Medulla oblongata (tissue), 1 donor: ENCODE results near the gene SCAPER.

Experiments used
- DNase-seq: peaks from one replicate; pipeline ENCODE4 v3.0.0-alpha.2; 2015; ENCODE audit errors: extremely low spot score

Gene SCAPER

DNA sequence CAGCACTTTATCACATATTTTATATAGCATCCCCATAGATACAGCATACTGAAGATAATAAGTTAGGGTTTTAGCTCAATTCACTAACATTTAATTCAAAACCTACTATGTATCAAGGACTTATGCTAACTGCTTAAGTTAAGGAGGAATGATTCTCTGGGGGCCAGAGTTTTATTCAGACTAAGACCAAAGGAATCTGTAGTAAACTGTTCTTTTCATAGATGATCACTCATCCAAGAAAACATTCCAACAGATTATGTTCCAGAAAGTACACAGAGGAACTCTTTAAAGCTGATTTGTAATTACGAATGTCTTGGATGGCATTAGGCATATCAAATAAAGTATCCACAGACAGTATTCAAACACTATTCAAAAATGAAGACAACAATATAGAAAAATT lies 226.4 kb downstream of the SCAPER start:
- DNase-seq, result no peak

DNA sequence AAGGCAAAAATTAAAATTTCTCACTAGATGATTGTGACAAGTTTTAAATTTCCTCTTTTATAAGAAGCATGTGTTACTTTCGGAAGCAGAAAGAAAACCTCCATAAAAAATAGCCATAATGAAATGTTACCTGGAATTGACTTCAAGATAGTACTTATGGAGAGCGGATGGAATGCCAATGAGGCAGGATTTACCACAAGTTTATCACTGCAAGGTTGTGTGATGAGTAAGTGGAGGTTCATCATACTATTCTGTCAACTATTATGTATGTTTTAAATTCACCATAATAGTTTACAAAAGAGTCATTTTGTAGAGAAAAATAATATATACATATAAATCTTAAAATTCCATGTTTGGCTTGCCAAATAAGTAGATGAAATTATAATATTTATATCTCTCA lies 230.3 kb downstream of the SCAPER start:
- no peak for DNase-seq

DNA sequence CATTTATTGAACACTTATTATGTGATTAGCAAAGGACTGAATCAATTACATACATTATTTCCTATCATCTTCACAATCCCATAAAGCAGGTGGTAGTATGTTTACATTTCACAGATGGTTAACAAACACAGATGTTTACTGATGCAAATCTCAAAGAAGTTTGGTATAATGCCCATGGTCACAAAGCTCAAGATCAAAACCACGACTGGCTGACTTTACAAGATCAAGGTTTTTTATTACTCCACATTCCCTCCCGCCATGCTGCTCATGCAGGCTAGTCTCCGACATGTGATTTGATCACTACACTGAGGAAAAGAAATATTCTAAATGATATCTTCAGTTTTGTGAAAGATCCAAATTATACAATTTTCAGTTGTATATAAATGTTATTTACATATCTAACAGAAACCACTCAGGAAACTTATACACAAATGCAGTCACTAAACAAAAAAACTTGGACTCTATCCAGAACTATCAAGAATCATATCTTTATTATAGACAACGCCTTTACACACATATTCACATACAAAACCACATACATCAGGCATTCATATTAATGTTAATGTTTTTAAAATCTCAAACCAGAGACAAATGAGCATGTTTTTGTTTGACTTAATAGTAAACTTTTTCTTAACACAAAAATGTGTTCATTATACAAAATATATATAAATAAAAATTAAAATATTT lies 235.5 kb downstream of the SCAPER start:
- DNase-seq, result no peak

DNA sequence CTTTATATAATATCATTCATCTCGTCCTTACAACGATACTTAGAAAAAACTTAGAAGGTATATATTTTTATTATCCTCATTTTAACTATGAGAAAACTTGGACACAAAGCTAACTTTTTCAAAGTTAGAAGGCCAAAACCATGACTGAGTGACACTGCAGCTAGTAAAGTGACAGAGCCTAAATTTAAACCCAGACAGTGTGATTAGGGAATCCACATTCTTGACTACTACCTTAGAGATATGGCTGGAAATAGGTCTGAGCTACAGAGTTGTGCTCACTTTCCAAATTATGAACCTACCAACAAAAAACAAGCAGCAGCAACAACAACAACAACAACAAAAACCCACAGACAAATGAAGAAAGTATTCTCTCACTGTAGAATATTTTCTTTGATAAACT lies 236.2 kb downstream of the SCAPER start:
- DNase-seq, result no peak

DNA sequence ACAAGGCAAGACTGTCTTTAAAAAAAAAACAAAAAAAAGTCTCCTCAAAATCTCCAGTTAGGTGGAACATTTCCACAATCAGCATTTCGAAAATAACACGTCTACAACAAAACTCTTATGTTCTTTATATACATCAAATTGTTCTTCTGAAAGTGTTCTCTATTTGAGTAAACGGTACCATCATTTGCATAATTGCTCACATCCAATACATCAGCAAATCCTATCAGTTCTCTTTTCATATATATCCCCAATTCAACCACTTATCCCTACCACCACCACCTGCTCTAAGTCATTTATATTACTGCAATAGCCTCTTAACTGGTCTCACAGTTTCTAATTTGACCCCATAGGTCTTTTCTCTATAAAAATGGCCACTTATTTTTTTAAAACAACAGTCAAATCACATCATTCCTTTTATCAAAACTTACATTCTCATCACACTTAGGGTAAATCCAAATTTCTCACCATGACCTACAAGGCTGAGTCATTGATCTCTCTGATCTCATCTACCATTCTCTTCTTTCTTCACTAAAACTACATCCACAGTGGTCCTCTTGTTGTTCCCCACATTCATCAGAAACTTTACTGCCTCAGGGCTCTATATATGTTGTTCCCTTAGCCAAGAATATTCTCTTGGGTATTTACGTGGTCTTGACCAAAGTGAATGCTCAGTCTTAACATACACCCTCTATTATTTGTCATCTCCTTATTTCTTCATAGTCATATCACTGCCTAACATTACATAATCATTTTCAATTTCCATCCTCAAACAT lies 237.0 kb downstream of the SCAPER start:
- DNase-seq, result no peak

DNA sequence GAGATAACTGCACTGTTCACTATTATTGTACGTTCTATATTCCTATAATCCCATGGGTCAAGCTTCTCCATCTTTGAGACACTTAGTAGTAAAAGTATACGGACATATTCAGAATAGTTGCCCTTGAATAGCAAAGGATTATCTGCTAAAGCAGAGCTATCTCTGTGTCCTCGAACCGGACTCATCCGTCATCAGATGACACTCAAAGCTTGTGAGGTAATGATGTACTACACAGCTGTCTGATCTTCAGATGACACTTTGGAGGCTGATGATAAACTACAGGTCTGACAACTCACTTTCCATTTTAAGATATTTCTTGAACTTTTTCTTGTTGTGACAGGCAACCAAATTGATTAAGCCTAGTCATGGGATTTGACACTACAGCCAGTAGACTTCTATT lies 240.2 kb downstream of the SCAPER start:
- DNase-seq, result no peak

DNA sequence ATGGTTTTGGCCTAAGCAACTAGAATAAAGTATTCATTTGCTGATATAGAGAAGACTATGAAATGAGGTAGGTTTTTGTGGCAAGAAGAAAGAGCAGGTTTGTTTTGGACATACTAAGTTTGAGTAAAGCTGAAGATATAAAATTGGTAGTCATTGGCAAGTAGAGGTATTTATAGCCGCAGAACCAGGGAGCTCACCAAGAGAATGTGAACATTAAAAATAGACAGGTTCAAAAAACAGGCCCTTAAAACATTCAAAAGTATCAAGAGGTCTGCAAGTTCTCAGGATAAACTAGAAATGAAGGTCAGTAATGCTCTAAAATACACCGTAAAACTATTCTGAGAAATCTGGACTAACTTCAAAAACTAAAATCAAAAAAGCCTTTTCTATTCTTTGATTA lies 240.7 kb downstream of the SCAPER start:
- no peak for DNase-seq

DNA sequence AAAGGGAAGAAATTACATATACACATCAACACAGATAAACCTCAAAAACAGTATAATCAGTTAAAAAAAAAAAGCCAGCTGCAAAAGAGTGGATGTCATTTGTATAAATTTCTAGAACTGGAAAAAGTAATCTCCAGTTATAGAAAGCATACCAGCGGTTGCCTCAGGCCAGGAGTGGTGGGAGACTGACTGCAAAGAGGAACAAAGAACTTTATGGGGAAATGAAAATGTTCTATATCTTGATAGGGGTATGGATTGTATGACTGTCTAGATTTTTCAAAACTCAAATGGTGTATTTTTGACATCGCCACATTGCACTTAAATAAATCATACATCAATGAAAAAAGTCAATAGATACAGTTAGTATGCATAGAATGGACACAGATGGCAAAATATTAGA lies 241.6 kb downstream of the SCAPER start:
- DNase-seq, result no peak

DNA sequence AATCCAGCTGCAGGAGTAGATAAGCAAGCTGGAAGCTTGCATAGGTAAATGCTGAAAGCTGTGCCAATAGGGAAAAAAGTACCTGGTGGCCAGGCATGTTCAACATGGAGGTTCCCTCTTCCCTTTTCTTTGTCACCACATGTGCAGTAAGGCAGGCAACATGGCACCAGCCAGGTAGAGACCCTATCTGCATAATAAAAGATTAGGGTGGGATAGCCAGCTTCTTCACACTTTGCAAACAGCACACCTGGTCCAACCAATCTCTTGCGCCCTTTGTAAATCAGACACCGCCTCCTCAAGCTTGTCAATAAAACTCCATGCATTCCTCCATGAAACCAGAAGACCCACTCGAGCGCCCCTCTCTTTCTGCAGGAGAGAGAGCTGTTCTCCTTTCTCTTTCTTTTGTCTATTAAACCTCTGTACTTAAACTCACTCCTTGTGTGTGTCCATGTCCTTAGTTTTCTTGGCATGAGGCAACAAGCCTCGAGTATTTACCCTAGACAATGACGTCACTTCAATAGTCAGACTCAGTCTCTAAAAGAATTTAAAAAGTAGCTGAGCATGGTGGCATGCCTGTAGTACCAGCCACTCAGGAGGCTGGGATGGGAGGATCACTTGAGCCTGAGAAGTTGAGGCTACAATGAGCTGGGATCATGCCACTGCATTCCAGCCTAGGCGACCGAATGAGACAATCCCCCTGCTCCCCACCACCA lies 256.3 kb downstream of the SCAPER start:
- DNase-seq, result no peak

DNA sequence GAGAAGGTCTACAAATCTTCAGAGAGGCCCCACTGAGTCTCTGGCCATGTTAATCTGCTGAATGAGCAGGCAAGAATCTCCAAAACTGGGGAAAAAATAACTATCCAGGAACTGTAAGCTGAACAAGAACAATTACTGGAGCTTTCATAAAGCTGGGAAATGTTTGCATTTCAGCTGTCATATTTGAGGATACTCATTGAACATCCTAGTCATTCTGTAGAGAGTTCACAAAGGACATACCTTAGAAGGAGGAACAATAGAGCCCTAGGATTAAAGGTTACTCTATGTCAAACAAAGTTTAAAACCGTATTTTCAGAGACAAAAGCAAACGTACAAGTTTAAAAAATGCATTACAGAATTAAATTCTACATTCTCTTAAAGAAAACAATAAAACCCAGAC lies 257.5 kb downstream of the SCAPER start:
- DNase-seq, result no peak

DNA sequence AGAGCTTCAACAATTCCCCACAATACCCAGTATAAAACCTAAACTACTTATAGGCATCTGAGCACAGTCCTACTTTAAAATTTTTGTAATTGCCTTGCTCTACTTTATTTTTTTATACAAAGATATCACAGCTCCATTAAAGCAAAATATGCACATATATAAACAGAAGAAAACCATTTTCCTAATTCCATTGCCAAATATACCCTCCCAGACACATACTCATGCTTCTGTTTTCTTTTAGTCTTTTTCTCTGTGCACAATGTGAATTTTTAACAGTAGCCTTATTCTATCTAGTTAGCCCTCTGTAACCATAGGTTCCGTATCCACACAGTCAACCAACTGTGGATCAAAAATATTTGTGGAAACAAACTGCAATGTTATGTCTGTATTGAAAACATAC lies 260.5 kb downstream of the SCAPER start:
- no peak for DNase-seq

DNA sequence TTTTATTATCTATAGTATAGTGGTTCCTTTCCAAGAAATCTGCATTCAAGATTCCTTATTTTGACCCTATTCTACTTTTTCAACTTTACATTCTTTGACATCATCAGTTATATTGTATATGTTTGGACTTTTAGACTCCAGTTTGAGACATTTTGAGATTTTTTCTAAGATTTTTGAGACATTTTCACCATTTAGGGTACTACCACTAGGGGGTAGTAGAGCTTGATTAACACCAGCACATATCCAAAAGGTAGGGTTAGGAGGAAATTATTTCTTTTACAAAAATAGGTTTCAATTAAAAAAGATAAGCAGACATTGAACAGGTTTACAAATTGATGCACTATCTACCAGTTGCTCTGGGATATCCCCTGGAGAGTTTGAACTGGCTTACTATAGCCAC lies 262.5 kb downstream of the SCAPER start:
- DNase-seq, result no peak

DNA sequence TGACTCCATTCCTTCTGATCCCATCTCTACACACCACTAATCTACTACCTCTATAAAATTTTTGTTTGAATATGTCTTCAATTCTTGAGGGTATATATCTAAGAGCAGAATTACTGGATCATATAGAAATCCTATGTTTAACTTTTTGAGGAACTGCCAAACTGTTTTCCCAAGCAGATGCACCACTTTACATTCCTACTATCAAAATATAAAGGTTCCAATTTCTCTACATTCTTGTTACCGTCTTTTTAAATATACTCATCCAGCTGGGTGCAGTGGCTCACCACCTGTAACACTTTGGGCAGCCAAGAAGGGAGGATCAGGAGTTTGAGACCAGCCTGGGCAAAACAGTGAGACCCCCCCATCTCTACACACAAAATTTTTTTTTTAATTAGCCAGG lies 268.0 kb downstream of the SCAPER start:
- no peak for DNase-seq

DNA sequence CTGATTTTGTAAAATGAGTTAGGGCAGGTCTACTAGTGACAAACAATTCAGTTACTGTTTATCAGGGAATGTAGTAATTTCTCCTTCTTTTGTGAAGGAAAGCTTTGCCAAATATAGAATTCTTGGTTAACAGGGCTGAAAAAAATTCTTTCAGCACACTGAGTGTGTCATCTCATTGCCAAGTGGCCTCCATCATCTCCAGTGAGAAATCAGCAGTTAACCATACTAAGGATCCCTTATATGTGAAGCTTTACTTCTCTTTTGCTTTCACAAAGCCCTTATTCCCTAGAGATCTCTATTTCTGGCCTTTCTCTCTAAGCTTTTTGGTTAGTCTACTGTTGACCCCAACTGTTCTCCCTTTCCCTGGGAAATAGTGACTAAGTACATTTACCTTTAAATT lies 269.1 kb downstream of the SCAPER start:
- no peak for DNase-seq

DNA sequence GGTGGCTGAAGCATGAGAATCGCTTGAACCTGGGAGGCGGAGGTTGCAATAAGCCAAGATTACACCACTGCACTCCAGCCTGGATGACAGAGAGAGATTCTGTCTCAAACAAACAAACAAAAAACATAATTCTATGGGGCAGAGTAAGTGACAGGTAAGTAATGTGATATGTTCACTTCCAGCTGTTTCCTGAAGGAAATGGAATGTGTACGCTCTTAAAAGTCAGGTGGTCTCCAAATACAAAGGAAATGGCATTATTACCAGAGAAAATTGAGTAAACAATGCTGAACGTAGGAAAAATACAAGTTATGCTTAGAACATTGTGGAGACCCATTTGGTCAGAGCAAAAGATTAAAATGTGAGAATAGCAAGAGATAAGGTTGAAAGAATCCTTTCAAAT lies 278.5 kb downstream of the SCAPER start:
- DNase-seq, result no peak

DNA sequence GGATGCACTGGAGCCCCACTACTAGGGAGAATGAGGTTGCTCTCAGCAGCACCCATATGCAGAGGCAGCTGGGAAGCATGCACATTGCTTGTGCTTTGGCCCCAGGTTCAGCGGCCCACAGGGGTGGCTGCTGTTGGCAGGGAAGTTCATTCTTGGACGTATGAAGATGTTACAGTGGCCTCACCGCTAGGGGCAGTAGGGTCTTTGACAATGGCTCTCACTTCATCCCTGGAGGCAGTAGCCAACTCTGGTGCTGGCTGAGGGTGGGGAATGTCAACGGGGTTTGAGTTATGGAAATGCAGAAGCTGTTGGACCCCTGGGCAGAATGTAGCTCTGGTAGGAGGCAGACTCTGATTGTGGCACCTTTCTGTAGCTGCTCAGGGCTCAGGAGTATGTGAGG lies 279.9 kb downstream of the SCAPER start:
- DNase-seq, result no peak

DNA sequence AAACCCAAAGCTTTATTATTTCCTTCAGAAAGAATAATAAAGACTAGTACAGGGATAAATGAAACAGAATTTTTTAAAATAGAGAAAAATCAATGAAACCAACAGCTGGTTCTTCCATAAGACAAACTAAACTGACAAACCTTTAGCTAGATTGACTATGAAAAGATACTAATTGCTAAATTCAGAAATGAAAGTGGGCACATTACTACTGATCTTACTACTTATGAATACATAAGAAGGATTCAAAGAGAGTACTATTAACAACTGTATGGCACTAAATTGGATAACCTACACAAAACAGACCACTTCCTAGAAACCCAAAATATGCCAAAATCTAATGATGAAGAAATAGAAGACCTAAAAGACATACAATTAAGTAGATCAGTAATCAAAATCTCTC lies 290.4 kb downstream of the SCAPER start:
- DNase-seq, result no peak

DNA sequence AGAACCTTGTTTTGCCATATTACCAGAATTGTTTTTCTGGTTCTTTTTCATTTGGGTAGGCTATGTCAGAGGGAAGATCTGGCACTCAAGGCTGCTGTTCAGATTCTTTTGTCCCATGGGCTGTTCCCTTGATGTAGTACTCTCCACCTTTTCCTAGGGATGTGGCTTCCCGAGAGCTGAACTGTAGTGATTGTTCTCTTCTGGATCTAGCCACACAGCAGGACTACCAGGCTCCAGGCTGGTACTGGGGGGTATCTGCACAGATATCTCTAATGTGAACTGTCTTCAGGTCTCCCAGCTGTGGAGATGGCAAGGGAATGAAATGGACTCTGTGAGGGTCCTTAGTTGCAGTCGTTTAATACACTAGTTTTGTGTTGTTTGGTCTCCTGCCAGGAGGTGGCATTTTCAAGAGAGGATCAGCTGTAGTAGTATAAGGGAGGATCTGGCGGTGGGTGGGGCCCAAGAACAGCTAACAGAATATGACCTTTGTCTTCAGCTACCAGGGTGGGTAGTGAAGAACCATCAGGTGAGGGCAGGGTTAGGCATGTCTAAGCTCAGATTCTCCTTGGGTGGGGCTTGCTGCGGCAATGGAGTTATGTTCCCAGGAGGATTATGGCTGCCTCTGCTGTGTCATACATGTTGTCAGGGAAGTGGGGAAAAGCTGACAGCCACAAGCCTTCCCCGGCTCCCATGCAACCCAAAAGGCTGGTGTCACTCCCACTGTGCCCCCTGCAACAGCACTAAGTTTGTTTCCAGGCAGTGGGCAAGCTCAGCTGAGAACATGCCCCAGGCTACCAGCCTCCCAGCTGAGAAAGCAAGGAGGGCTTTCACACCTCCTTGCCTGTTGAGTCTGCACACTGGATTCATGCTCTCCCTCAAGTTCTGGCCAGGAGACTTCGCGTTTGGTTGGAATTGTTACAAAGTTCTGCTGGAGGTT lies 316.1 kb downstream of the SCAPER start:
- no peak for DNase-seq

DNA sequence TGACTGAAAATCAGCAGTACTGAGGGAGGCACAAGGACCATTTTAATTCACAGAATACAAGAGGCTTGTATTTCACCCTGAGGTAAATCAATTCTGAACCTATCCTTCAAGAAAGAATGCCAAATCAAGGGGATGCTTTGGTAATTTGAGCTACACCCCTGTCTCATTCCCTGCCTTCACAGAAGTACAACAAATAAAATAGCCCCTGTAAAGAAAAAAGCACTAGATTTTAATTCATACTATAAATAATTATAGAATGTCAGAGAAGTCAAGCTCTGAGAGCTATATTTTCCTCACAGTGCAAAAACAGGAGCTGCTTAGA lies 319.6 kb downstream of the SCAPER start:
- no peak for DNase-seq

DNA sequence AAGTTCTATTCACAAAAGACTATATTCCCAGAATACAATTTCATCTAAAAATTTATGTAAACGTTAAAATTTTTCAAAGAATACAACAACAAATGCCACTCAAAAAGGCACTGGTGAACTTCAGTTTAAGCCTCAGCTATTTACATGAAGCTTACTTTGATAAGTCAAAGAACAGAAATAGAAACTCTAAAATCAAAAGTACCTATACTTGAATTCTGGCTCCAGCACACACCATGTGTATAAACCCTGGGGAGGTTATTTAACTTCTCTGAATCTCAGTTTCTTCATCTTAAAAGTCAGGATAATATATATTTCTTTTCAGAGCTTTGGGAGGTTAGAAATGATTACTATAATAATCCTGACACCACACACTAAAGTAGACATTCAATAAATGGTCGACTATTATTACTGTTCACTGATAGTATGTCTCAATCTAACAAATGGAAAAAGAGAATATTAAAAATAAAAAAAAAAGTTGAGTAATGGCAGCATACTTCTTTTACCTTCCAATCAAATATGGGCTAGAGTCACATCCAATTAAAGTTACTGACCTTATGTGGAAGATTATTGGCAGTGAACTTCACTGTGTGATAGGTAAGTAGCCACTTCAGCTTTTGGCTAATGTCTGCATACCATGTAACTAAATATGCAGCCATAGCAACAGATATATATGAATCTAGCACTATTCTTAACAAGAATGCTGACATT lies 320.1 kb downstream of the SCAPER start:
- DNase-seq, result no peak

DNA sequence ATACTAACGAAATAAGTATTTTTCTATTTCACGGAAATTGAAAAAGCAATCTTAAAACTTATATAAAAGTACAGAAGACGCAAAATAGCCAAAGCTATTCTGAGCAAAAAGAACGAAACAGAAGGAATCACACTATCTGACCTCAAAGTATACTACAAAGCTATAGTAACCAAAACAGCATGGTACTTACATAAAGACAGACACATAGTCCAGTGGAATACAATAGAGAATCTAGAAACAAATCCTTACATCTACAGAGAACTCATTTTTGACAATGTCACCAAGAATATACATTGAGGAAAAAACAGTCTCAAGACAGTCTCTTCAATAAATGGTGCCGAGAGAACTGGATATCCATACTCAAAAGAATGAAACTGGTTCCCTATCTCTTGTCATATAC lies 322.6 kb downstream of the SCAPER start:
- DNase-seq, result no peak
